GM10248 (cell line): Measurements from ENCODE around the gene NDUFB2.

Experiments
- CTCF ChIA-PET: fragments of 300-600 bp; sonication (Branson Sonifier 250); formaldehyde crosslinking; extraction: SDS; loops from one replicate; lab custom pipeline; 2021; ENCODE audit warnings: antibody characterized with exemption; lab: Yijun Ruan, JAX
- POLR2A ChIA-PET: fragments of 350-650 bp; sonication (Branson Sonifier 250); formaldehyde crosslinking; extraction: SDS; loops from one replicate; lab custom pipeline; 2020; ENCODE audit warnings: antibody characterized with exemption; lab: Yijun Ruan, JAX
- DNase-seq: peaks from one replicate; pipeline ENCODE4 v3.0.0; 2012; ENCODE audit errors: extremely low spot score
- CTCF ChIP-seq: IDR thresholded peaks from 2 replicates; pipeline ENCODE4 v1.5.1; 2012; ENCODE audit warnings: mild to moderate bottlenecking, low read depth; ENCODE audit errors: extremely low read depth, missing control alignments, control extremely low read depth

The NDUFB2 gene

GRCh38 chr7:140680886-140681285, 15.6 kb upstream of the NDUFB2 start:
- ChIA-PET CTCF (interaction anchor here (1.2 to 1.7 kb wide), 3 partner anchors 12 to 28 kb away, joined by 3 to 5 read pairs (median 4); no protein-coding TSS in a partner anchor), POLR2A (no interaction called here)
- TF ChIP-seq CTCF = no peak
- no peak for DNase-seq

- no peak for TF ChIP-seq CTCF
- CTCF ChIA-PET = interaction anchor here (1.7 kb wide), 1 partner anchor 12 kb away, joined by 5 read pairs; no protein-coding TSS in a partner anchor
- DNase-seq = no peak
- POLR2A ChIA-PET = no interaction called here
These were observed 14.7 kb upstream of the NDUFB2 start for GRCh38 chr7:140681766-140682165.

- POLR2A ChIA-PET = no interaction called here
- CTCF ChIA-PET = interaction anchor here (1.2 to 1.6 kb wide), 2 partner anchors 13 to 23 kb away, joined by 3 to 5 read pairs; partner anchors contain the start of gene NDUFB2
- TF ChIP-seq CTCF = no peak
- DNase-seq = no peak
These were observed 12.9 kb upstream of the NDUFB2 start for GRCh38 chr7:140683657-140684056.

DNA sequence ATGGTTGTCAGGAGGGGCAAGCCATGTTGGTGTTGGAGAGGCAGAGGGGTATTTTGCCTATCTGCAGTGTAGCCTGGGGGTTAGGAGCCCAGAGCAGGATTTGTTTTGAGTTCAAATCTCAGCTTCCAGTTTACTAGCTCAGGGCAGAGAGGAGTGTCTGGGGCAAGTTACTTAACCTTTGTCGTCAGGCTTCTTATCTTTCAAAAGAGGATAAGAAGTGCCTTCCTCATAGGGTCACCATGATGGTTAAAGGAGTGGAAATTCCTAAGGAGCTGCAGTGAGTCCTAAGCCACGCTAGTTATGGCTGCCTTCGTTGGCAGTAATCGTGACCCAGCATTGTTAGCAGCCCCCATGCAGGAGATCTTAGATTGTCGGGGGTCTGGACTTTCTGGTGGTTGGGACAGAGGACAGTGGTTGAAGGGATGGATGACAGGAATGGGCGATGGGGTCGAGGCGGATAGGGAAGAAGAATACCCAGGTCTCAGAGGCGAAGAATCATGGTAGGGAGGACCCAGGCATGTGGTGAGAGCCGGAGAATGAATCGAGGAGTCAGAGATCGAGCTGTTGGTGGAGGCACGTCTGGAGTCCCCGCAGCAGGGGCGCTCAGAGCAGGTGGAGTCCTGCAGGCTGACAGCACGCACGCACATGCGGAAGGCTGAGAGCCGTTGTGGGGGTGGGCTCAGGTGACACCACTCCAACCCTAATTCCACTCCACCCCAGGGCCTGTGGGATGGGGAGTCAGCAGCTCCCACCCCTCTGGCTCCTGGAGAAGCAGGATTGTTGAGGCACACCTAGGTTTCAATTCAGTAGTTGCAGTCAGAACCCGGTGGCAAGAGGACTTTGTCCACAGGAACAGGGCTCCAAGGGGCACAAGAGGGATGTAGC, 12.2 kb upstream of the NDUFB2 start:
- no peak for DNase-seq
- CTCF ChIA-PET = interaction anchor here (1.2 to 4.5 kb wide), 4 partner anchors 9 to 24 kb away, joined by 3 to 23 read pairs (median 4); partner anchors contain the start of gene NDUFB2
- no peak for TF ChIP-seq CTCF
- POLR2A ChIA-PET = no interaction called here

GRCh38 chr7:140685407-140686087, 11.0 kb upstream of the NDUFB2 start:
- ChIA-PET POLR2A (no interaction called here), CTCF (interaction anchor here (1.3 to 4.5 kb wide), 3 partner anchors 9 to 11 kb away, joined by 4 to 23 read pairs (median 5); partner anchors contain the start of gene NDUFB2)
- no peak for TF ChIP-seq CTCF
- DNase-seq = no peak

- CTCF ChIA-PET = interaction anchor here (4.5 kb wide), 1 partner anchor 12 kb away, joined by 23 read pairs; no protein-coding TSS in a partner anchor
- no peak for DNase-seq
- POLR2A ChIA-PET = no interaction called here
- no peak for TF ChIP-seq CTCF
These were observed 9.6 kb upstream of the NDUFB2 start for GRCh38 chr7:140686921-140687320.
